GM12892 (cell line): ENCODE results near the gene UBA5.

ENCODE experiments used
- POLR2A ChIP-seq: IDR thresholded peaks from 2 replicates; pipeline ENCODE4 v1.6.1; 2011; ENCODE audit warnings: low read depth, low read length, control low read depth
- POLR2AphosphoS5 ChIP-seq: IDR thresholded peaks from 2 replicates; pipeline ENCODE4 v1.6.1; 2011; ENCODE audit warnings: low read depth, low read length, control low read depth
- TAF1 ChIP-seq: IDR thresholded peaks from 2 replicates; pipeline ENCODE4 v1.6.1; 2011; ENCODE audit warnings: low read depth, mild to moderate bottlenecking, control low read depth, low read length, borderline replicate concordance

DNA sequence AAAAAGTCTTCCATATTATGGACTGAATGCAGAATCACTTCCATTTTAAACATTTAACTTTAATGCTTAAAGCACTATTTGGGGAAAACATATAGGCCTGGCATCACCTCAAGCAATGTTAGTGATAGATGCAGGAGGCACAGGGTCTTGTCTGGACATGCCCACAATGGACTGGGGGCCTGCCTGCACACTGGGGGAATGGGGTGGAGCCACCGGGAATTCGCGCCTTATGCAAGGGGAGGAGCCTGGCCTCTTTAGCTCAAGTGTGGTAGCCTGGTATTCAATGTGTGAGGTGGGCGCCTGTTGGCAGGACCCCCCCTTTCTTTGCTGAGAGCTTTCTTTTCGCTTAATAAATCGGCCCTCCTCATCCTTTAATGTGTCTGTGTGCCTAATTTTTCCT lies 33.2 kb upstream of the UBA5 start:
- TF ChIP-seq POLR2A = no peak
- TF ChIP-seq POLR2AphosphoS5 = no peak
- no peak for TF ChIP-seq TAF1
